Measurements from ENCODE around the gene PIAS4.

PIAS4 gene

GRCh38 chr19:4015705-4016402 lies 8.3 kb downstream of the PIAS4 start:
- H3K36me3 ChIP-seq (replicated peaks): peaks cover 20% of the 10 kb centered on the region
- H3K27me3 ChIP-seq (ENCODE audit: low read depth): no peaks in the 10 kb centered on the region
- no peak for DNase-seq (ENCODE audit: low spot score in 2 of 2)
- no peaks in the 10 kb centered on the region for H3K4me1 ChIP-seq
- no peak overlapping the region for H3K4me3 ChIP-seq
- in situ Hi-C loops (cut with MboI; ENCODE audit: low sequenced_read_pairs): no loop called here
- H3K9me3 ChIP-seq: no peaks in the 10 kb centered on the region

GRCh38 chr19:4016486-4016885 lies 8.9 kb downstream of the PIAS4 start:
- no peaks in the 10 kb centered on the region for H3K9me3 ChIP-seq
- H3K27me3 ChIP-seq (ENCODE audit: low read depth): no peaks in the 10 kb centered on the region
- DNase-seq (ENCODE audit: low spot score in 2 of 2): no peak
- peaks cover 15% of the 10 kb centered on the region for H3K36me3 ChIP-seq (replicated peaks)
- in situ Hi-C loops (cut with MboI; ENCODE audit: low sequenced_read_pairs): no loop called here
- H3K4me3 ChIP-seq: no peak overlapping the region
- H3K4me1 ChIP-seq: no peaks in the 10 kb centered on the region

- H3K36me3 ChIP-seq (replicated peaks): peaks cover 15% of the 10 kb centered on the region
- no peak overlapping the region for H3K4me3 ChIP-seq
- H3K9me3 ChIP-seq: no peaks in the 10 kb centered on the region
- DNase-seq (ENCODE audit: low spot score in 2 of 2): no peak
- in situ Hi-C loops (cut with MboI; ENCODE audit: low sequenced_read_pairs): no loop called here
- no peaks in the 10 kb centered on the region for H3K4me1 ChIP-seq
- H3K27me3 ChIP-seq (ENCODE audit: low read depth): no peaks in the 10 kb centered on the region
These were observed 9.5 kb downstream of the PIAS4 start for GRCh38 chr19:4016903-4017638.

GRCh38 chr19:4018140-4018613 lies 10.6 kb downstream of the PIAS4 start:
- Histone ChIP-seq H3K4me1 (no peaks in the 10 kb centered on the region), H3K4me3 (no peak overlapping the region), H3K36me3 (replicated peaks) (peaks cover 14% of the 10 kb centered on the region), H3K9me3 (no peaks in the 10 kb centered on the region), H3K27me3 (ENCODE audit: low read depth) (no peaks in the 10 kb centered on the region)
- in situ Hi-C loops (cut with MboI; ENCODE audit: low sequenced_read_pairs): no loop called here
- no peak for DNase-seq (ENCODE audit: low spot score in 2 of 2)

DNA sequence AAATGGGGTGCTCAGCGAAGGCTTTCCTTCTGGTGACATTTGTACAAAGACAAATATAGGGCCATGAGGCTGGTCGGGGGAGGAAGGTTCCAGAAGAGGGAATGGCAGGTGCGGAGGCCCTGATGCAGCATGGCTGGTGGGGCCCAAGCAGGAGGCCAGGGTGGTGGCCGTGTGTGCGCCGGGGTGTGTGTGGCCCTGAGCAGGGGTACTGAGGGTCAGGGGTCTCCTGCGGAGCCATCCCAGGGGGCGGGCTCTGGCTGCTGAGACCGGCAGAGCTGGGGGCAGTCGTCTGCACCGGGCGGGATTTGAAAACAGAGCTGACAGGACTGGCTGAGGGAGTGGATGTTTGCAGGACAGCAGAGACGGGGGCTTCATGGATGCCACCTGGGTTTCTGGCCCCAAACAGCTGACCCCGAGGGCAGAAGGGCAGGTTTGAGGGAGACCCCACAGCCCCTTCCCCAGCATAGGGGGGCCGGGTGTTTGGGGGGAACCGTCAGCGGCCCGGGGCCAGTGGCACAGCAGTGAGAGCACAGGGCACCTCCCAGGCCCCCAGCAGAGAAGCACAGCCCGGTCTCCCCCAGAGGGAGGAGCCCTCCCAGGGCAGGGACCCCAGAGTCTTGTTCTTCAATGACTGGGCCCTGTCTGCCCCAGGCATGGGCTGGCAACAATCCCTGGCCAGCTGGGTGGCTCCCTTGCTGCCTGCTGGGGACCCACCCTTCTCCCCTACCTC lies 11.4 kb downstream of the PIAS4 start:
- H3K4me3 ChIP-seq: no peak overlapping the region
- peaks cover 13% of the 10 kb centered on the region for H3K36me3 ChIP-seq (replicated peaks)
- H3K27me3 ChIP-seq (ENCODE audit: low read depth): no peaks in the 10 kb centered on the region
- no peaks in the 10 kb centered on the region for H3K9me3 ChIP-seq
- no peak for DNase-seq (ENCODE audit: low spot score in 2 of 2)
- in situ Hi-C loops (cut with MboI; ENCODE audit: low sequenced_read_pairs): no loop called here
- no peaks in the 10 kb centered on the region for H3K4me1 ChIP-seq

DNA sequence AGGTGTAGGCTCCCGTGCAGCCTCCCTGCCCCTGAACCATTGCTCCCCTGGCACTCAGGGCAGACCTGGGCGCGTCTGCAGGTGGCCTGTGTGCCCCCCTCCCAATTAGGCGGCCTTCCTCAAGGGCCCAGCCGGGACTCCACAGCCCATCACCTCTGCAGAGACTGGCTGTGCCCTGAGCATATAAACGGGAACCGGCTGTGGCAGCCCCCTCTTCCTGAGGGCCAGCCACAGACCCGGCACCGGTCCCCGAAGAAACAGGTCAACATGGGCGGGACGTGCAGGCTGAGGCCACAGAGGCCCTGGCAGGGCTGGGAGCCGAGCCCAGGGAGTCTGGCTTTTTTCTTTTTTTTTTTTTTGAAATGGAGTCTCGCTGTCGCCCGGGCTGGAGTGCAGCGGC lies 12.0 kb downstream of the PIAS4 start:
- H3K36me3 ChIP-seq (replicated peaks): peaks cover 13% of the 10 kb centered on the region
- no peak for DNase-seq (ENCODE audit: low spot score in 2 of 2)
- H3K4me1 ChIP-seq: no peaks in the 10 kb centered on the region
- H3K4me3 ChIP-seq: no peak overlapping the region
- in situ Hi-C loops (cut with MboI; ENCODE audit: low sequenced_read_pairs): no loop called here
- H3K27me3 ChIP-seq (ENCODE audit: low read depth): no peaks in the 10 kb centered on the region
- no peaks in the 10 kb centered on the region for H3K9me3 ChIP-seq

DNA sequence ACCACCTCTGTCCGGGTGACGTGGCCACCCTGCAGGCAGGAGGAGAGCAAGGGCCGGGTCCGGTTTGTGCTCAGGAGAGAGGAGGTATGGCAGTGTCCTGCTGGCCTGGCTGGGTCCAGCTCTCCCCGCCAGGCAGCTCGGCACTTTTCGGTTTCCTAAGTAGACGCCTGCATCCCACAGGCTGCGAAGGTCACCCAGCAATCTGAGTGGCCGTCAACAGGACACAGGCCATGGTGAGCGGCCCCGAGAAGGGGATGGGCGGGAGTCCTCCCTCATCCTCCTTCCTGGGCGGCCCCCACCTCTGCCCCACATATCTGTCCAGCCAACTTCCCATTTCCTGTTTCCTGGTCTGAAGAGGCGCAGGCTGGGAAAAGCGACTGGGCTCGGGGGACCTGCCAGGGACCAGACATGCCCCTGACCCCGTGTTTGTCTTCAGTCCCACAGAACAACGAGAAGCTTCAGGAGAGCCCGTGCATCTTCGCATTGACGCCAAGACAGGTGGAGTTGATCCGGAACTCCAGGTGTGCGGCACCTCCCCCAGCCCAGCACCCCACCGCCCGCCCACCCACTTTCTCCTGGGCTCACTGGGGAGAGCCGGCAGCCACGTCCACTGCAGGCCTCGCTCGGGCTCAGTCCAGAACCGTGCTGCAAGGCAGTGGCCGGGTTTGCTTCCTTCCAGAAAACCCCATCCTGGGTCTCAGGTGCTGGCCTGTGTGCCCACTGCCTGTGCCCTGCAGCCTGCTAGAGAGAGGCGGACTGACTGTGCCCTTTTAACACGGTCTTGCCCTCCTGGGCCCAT lies 16.3 kb downstream of the PIAS4 start:
- in situ Hi-C loops (cut with MboI; ENCODE audit: low sequenced_read_pairs): no loop called here
- peaks cover 8% of the 10 kb centered on the region for H3K36me3 ChIP-seq (replicated peaks)
- H3K4me3 ChIP-seq: no peak overlapping the region
- no peak for DNase-seq (ENCODE audit: low spot score in 2 of 2)
- no peaks in the 10 kb centered on the region for H3K27me3 ChIP-seq (ENCODE audit: low read depth)
- H3K9me3 ChIP-seq: no peaks in the 10 kb centered on the region
- no peaks in the 10 kb centered on the region for H3K4me1 ChIP-seq

GRCh38 chr19:4025317-4025716 lies 17.8 kb downstream of the PIAS4 start:
- no peaks in the 10 kb centered on the region for H3K27me3 ChIP-seq (ENCODE audit: low read depth)
- H3K9me3 ChIP-seq: no peaks in the 10 kb centered on the region
- H3K4me1 ChIP-seq: no peaks in the 10 kb centered on the region
- H3K4me3 ChIP-seq: no peak overlapping the region
- in situ Hi-C loops (cut with MboI; ENCODE audit: low sequenced_read_pairs): no loop called here
- H3K36me3 ChIP-seq (replicated peaks): peaks cover 8% of the 10 kb centered on the region
- DNase-seq (ENCODE audit: low spot score in 2 of 2): no peak

- Histone ChIP-seq H3K36me3 (replicated peaks) (peaks cover 8% of the 10 kb centered on the region), H3K9me3 (no peaks in the 10 kb centered on the region), H3K4me3 (no peak overlapping the region), H3K4me1 (no peaks in the 10 kb centered on the region), H3K27me3 (ENCODE audit: low read depth) (no peaks in the 10 kb centered on the region)
- no peak for DNase-seq (ENCODE audit: low spot score in 2 of 2)
- in situ Hi-C loops (cut with MboI; ENCODE audit: low sequenced_read_pairs): no loop called here
These were observed 19.6 kb downstream of the PIAS4 start for GRCh38 chr19:4027146-4027545.

DNA sequence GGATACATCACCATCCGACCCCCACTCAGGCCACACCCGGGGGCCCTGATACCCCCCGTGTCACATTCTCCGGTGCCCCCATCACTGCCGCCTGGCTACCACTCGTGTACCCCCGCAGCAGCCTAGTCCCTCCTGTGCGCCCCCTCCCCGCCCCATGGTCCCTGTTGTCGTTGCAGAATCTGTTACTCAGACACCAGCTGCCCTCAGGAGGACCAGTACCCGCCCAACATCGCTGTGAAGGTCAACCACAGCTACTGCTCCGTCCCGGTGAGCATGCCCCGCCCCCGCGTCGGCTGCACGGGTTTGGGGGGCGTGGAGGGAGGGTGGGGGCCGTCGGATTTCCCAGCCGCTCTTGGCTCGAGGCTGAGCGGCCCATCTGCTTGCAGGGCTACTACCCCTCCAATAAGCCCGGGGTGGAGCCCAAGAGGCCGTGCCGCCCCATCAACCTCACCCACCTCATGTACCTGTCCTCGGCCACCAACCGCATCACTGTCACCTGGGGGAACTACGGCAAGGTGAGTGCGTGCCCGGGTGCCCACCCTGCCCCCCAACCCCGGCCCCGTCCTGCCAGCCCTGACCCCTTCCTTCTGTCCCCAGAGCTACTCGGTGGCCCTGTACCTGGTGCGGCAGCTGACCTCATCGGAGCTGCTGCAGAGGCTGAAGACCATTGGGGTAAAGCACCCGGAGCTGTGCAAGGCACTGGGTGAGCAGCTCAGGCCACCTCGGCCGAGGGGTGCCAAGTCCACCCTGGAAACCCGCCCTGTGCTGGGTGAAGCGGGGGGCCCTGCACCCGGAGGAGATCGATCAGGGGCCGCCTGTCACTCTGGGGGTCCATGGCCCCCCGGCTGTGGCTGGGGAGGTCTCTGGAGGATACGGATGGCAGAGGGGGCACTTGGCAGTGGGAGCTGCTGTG lies 21.1 kb downstream of the PIAS4 start:
- in situ Hi-C loops (cut with MboI; ENCODE audit: low sequenced_read_pairs): no loop called here
- Histone ChIP-seq H3K27me3 (ENCODE audit: low read depth) (no peaks in the 10 kb centered on the region), H3K9me3 (no peaks in the 10 kb centered on the region), H3K36me3 (replicated peaks) (peaks cover 12% of the 10 kb centered on the region), H3K4me3 (no peak overlapping the region), H3K4me1 (no peaks in the 10 kb centered on the region)
- DNase-seq (ENCODE audit: low spot score in 2 of 2): no peak

- no peak for DNase-seq (ENCODE audit: low spot score in 2 of 2)
- peaks cover 8% of the 10 kb centered on the region for H3K36me3 ChIP-seq (replicated peaks)
- no peak overlapping the region for H3K4me3 ChIP-seq
- H3K4me1 ChIP-seq: no peaks in the 10 kb centered on the region
- in situ Hi-C loops (cut with MboI; ENCODE audit: low sequenced_read_pairs): no loop called here
- no peaks in the 10 kb centered on the region for H3K27me3 ChIP-seq (ENCODE audit: low read depth)
- no peaks in the 10 kb centered on the region for H3K9me3 ChIP-seq
These were observed 21.7 kb downstream of the PIAS4 start for GRCh38 chr19:4029247-4029614.

GRCh38 chr19:4030552-4030951 lies 23.0 kb downstream of the PIAS4 start:
- Histone ChIP-seq H3K9me3 (no peaks in the 10 kb centered on the region), H3K36me3 (replicated peaks) (peaks cover 10% of the 10 kb centered on the region), H3K4me1 (no peaks in the 10 kb centered on the region), H3K27me3 (ENCODE audit: low read depth) (no peaks in the 10 kb centered on the region), H3K4me3 (no peak overlapping the region)
- DNase-seq (ENCODE audit: low spot score in 2 of 2): no peak
- in situ Hi-C loops (cut with MboI; ENCODE audit: low sequenced_read_pairs): no loop called here

GRCh38 chr19:4030981-4031380 lies 23.4 kb downstream of the PIAS4 start:
- Histone ChIP-seq H3K4me3 (no peak overlapping the region), H3K4me1 (no peaks in the 10 kb centered on the region), H3K9me3 (no peaks in the 10 kb centered on the region), H3K36me3 (replicated peaks) (peaks cover 10% of the 10 kb centered on the region), H3K27me3 (ENCODE audit: low read depth) (no peaks in the 10 kb centered on the region)
- no peak for DNase-seq (ENCODE audit: low spot score in 2 of 2)
- in situ Hi-C loops (cut with MboI; ENCODE audit: low sequenced_read_pairs): no loop called here
